RPMI7951 (cell line): ENCODE data around the gene ATAD3A. TPM values are rescaled to one million over a fixed set of nuclear protein-coding genes. Genes with fewer than 3 reads are reported as not detected.
"Not testable (repeated sequence)": the region's sequence is repeated elsewhere in the genome, so short reads cannot be mapped to it uniquely, and the experiment has no call there.

Source experiments
- DNase-seq: peaks from one replicate; pipeline ENCODE4 v3.0.0-alpha.2; 2012; ENCODE audit warnings: low read depth
- total RNA-seq: library from RNA; depleted of rRNA; stranded (reverse); fragments of >200 nt; shearing (Covaris generic); gene quantifications from 2 replicates; pipeline ENCODE4 v1.2.3, GENCODE V29; 2014

ATAD3A gene
- total RNA-seq, 1 experiment from 2014 or later, result 24.9 TPM

DNA sequence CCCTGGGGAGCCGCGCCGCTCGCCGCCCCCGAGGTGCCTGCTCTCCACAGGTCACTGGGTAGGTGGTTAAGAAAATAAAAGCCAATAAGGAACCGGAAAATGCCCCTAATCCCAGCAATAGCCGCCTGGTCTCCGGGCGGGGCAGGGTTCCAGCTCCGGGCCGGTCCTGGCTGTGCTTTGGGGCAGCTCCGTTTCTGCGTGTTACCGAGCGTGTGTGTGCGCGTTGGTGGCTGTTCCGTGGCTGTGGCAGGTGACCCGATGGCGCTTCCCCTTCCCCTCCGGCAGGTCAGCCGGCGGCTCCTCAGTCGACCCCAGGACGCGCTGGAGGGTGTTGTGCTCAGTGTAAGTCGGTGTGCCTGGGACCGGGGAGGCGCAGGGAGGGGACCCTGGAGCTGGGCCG lies 11.3 kb downstream of the ATAD3A start:
- DNase-seq, result not testable (repeated sequence)

DNA sequence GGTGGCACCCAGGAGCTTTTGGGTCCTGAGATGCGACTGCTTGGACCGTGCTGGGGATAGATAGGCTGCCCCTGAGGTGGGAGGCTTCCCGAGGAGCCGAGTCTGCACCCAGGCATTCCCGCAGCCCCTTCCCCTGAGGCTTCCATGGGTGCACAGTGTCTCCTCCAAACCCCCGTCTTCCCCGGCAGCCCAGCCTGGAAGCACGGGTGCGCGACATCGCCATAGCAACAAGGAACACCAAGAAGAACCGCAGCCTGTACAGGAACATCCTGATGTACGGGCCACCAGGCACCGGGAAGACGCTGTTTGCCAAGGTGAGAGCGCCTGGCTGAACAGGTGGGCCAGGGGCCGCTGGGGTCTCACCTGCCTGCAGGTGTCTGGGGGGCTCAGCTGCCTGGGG lies 11.7 kb downstream of the ATAD3A start:
- DNase-seq, result not testable (repeated sequence)

DNA sequence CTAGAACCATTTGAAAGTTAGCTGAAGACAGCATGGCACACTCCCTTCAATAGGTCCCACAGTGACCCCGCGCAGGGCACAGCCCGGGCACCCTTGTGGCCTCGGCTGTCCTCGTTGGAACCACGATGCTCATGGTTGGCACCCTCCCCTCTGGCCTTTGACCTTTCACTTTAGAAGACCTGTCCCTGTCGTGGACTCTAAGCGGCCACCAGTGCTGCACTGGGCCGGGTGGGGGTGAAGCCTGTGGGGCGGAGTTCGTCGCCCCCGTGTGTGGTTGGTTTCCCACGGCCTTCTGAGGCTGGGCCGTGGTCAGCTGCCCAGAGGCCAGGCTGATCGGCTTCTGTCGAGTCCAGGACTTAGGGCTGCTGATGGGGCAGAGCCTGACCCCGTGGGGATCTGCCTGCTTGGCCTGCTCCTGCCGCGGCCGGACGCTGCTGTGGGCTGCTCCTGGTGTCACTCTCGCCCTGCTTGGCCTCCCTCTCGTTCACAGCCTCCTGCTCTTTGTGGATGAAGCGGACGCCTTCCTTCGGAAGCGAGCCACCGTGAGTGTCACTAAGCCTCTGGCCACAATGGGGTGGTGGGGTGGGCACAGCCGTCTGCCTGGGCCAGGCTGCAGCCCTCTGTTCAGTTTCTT lies 12.9 kb downstream of the ATAD3A start:
- not testable (repeated sequence) for DNase-seq

DNA sequence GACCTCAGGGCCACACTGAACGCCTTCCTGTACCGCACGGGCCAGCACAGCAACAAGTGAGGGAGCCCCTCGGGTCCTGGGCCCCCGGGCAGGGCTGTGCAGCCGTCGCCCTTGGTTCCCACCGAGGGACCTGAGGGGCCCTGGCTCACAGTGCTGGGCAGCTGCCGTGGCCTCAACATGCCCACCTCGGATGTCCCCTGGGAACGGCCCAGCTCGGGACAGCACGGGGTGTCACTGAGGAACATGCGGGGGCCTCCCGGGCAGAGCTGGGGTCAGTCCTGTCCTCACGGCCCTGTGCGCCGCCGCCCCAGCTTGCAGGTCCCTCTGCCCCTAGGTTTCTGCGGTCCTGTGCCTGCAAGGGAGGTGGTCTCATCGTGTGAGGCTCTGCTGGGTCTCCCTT lies 14.5 kb downstream of the ATAD3A start:
- not testable (repeated sequence) for DNase-seq

DNA sequence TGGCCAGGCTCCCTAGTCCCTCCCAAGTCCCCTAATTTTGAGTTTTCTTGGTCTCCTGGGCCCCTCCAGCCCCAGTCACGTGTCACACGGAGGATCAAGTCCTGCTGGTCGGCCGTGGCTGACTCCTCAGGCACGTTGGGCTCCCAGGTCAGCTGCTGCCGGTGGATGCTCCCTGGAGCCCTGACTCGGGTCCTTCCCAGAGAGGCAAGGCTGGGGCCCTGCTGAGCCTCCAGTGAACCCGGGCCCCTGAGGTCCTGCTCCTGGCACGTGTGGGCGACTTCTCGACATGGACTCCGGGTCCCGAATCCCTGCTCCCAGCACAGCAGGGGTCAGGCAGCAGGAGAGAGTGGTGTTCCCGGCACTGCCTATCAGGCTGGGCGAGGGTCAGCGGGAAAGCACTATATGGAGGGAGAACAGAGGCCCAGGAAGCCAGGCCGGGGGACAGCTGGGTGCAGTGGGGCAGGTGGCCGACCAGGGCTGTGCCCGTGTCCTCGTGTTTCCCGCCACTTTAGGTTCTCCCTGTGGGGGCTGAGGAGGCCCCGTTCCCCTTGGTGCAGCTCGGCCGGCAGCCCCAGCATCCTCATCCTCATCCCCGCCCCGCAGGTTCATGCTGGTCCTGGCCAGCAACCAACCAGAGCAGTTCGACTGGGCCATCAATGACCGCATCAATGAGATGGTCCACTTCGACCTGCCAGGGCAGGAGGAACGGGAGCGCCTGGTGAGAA lies 15.3 kb downstream of the ATAD3A start:
- no peak for DNase-seq

DNA sequence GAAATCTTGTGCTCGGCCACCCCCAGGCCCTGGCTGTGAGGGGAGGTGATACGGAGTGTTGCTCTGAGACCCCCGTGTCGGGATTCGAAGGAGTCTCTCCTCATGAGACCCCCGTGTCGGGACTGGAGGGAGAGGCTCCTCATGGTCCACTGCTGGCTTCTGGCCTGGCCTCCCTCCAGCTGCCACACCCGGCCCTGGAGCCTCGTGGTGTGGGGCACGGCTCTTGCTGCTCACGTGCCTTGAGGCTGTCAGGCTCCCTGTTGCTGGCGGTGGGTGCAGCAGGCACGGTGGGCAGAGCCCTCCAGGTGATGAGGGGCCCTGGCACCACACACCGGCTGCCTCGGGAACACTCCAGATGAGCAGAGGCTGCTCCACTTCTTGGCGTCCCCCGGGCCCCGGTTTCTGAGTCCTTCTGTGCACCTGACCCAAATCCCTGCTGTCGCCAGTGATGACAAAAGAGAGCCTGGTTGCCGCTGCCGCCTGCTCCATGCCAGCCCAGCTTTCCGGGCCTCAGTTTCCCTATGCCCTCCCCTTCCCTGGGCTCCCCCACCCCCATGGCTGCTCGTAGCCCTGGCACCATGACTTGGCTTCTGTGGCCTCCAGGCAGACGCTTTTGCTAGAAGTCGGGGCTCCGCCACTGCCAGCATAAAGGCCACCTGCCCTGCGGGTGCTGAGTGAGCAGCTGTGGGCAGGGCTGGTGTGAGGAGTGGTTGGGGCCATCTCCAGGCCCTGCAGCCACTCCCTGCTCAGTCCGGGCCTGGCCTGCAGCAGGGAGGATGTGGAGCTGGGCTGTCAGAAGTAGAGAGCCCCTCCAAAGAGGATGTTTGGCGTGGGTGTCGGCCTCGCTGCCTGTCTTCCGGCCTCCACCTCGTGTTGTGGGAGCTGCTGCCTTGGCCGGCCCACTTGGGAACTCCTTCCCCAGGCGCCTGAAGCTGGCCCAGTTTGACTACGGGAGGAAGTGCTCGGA lies 16.6 kb downstream of the ATAD3A start:
- DNase-seq, result no peak

DNA sequence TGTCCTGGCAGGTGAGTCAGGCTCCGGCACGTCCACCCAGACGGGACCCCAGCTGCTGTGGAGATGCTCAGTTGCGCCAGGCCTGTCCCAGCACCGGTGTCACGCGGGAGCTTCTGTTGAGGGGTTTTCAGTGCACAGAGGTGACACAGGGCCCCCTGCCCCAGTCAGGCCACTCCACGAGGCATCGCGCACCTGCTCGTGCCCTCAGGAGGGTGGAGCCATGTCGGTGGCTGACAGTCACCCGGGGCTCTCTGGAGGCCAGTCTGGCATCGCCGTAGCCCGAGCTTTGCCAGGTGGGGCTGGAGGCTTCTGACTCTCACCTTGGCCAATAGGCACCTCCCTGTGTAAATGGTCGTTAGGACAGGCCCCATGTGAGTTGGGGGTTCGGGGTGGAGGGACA lies 17.4 kb downstream of the ATAD3A start:
- DNase-seq, result no peak

DNA sequence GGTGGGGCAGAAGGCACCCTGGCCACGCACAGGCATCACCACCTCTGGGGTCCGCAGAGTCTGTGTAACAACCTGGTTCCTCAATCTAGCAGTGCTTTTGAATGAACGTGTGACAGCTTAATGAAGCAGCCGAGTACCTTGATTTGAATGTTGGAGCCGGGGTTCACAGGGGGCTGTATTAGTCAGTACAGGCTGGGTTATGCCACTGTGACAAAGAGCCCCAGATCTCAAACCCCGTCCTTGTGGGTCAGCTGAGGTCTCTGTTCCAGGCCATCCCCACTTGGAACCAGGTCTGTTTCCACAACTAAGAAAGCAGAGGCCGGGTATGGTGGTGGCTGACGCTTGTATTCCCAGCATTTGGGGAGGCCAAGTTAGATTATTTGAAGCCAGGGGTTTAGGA lies 18.0 kb downstream of the ATAD3A start:
- DNase-seq, result no peak

DNA sequence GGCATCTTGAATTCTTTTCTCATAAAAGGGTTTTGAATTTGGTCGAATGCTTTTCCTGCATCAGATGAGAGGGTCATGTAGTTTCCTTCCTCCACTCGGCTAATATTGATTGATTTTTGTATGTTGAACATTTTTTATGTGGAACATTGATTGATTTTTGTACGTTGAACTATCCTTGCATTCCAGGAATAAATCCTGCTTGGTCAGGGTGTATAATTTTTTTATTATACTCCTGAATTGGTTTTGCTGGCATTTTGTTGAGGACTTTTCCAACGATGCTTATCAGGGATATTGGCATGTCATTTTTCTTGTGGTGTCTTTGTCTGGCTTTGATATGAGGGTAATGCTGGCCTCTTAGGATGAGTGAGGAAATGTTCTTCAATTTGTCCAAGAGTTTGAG lies 20.0 kb downstream of the ATAD3A start:
- DNase-seq, result no peak

DNA sequence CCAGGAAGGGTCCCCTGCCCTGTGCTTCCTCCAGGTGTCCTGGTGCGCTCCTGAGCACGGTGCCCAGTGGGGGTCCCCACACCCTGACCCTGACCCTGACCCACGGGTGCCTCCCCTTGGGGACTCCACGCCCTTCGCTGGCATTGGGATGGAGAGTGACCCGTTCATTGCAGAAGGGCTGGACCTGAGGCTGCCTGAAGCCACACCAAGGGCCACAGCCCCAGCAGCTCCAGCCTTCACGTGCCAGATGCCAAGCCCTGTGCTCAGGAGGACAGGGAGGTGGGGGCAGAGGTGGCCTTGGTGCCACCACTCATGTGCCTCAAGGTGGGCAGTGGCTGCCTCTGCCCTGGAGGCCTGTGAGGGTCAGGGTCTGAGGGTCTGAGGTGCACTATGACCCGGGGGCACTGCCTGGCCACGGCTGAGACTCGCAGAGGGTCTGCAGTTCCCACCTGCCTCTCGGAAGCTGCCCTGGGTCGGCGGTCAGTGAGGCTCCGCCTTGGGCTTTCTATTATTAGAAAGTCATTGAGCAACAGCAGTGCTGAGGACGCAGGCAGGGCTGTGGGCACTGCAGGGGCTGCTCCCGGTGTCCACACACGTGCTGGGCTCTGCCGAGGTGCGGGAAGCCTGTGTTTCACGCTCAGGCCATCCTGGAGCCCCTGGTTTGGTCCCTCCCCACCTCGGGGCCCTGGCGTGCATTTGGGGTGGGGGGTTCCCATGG lies 21.4 kb downstream of the ATAD3A start:
- not testable (repeated sequence) for DNase-seq

DNA sequence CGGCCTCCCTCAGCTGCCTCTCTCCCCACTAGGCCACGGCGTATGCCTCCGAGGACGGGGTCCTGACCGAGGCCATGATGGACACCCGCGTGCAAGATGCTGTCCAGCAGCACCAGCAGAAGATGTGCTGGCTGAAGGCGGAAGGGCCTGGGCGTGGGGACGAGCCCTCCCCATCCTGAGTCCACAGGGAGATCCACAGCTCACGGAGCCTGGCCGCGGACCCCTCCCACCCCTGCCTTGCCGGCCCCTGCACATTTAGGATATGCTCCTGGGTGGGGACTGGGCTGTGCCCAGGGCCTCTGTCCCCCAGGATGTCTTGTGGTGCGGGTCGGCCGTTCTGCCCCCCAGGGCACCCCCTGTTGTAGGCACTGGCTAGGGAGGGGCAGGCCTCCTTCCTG lies 21.9 kb downstream of the ATAD3A start:
- not testable (repeated sequence) for DNase-seq

DNA sequence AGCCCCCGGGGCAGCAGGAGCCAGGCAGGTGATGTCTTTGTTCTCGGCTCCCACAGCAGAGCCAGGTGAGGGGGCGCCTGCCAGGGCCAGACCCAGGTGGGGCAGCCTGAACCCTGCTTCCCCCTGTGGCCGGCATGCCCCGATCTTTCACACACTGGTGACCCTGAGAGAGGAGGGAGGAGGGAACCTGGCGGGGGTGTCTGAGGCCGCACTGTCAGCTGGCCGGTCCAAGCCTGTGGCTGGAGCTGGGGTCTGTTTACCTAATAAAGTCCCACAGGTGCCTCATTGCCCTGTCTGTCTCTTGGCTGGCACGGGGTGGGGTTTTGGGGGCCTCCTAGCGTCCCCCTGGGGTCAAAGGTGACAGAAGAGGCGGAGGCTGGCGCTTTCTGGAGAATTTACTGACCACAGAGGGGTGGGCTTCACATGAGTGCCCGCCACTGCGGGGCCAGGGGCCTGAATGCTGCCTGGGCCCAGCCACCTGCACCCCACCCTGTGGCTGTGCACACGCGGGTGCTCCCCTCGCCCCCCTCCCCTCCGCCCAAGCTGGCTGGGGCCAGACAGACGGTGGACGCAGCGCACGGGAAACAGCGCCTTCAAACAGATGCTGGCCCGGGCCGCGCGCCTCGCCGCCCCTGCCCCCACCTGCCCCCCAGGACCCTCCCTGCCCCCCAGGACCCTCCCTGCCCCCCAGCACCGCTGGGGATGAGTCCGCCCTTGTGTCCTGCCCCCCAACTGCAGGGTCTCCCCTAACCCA lies 22.6 kb downstream of the ATAD3A start:
- DNase-seq, result no peak

DNA sequence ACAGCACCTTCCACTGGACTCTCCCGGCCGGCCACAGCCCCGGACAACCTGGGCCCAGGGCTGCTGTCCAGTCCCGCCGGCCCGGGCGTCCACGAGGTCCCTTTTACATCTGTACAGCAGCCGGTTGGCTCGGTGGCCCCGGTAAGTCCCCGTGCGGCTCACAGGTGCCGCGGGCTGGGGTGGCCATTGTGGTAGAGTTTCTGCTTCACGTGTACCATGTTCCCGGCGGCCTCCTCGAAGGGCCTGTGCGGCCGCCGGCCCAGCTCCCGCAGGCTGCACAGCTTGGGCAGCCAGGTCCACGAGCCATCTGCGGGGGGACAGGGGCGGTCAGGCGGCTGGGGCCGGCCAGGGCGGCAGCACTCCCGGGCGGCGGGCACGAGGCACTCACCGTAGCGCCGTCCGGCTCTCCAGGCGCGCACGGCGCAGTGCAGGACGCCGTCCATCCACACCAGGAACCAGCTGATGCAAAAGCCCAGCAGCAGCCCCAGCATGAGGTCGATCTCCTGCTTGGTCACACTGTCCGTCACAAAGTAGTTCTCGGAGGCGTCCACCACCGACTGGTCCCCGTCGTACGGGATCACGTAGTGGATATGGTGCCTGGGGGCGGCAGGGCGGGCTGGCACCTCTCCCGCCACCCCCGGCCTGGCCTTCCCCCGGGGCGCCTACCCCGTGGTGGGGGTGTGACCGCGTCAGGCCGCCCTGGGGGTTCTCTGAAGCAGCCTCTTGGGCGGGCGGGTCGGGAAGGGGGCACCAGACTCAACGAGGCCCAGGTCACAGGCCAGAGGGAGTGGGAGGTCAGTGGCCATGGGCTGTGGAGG lies 23.4 kb downstream of the ATAD3A start:
- no peak for DNase-seq

DNA sequence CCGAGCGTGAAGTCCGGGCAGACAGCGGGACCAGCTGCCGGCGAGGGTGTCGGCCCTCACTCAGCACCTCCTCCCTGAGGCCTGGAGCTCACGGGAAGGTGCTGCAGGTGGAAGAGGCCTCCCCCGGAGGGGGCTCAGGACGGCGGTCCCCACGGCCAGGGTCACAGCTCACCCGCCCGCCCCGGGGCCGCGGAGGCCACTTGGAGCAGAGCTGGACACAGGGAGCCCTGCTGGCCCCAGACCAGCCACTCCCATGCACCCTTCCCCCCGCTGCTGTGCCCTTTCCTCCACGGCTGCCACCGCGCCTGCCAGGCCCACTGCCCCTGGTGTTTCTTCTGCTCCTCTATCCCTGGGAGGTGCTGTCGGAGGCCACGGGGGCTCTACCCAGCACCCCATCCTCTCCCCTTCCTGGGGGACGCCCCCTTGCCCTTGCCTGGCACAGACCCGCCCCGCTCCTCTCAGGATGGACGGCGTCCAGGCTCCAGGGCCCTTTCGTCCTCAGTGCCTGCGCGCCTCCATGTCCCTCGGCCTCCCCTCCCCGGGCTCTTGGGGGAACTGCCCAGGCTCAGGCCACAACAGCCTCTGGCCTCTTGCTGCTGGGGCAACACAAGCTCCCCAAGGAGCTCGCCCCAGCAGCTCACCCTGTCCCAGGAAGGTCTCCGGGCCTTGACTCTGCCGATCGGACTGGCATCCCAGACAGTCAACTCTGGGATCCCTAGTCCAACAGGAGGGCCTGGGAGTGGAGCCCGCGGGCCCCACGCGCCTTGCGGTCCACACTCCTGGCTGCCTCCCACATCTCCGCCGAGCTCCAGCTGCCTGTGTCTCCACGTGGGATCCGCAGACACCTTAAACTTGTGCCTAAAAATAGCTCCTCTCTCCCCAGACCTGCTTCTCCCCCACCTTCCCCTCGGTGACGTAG lies 24.3 kb downstream of the ATAD3A start:
- DNase-seq, result peak; percentile 22

DNA sequence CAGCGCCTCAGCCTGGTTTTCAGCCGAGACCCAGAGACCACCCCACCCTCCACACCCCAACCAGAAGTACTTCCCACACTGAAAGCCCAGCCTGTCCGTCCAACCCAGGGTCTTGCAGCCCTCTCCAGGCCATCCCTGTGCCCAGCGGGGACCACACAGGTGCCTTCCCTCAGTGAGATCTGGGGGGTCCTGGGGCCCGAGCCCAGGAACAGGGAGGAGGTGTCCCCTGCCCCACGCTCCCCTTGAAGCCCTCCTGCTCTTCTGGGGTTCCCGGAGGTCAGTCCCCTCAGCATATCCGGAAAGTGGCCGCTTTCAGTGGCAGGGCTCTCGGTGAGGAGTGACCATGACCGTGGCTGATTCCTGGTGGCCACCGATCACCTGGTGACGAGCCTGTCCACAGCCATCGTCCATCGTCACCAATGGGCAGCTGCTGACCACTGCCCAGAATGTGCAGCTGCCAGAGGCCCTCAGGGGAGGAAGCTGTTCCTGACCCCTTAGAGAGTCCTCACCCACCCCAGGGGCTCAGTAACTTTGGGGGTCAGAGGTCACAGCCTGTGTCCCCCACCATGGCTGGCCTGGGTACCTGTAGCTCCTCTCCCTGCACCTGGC lies 25.1 kb downstream of the ATAD3A start:
- DNase-seq, result no peak

DNA sequence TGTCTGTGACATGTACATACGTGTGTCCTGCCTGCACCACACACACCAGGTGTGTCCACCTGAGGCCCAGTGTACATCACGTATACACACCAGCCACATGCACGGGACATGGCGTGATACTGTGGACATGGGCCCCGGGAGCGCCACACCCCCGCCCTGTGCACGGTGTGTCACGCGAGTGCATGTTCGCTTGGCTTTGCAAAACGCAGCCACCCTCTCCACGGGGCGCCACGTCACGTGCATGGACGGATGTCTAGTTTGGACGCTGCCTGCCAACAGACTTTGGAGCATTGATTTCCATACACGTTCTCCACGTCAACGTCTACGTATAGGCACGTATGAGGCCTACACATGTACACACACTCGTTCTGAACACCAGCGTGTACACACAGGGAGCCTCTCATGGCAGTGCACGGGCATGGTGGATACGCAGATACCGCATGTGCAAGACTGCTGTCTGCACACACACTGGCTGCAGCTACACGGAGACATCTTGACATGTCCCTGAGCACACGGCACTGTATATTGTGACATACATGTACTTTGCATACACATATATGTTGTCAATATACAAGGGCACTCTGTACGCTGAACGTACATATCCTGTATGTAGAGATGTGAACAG lies 25.8 kb downstream of the ATAD3A start:
- DNase-seq, result no peak

DNA sequence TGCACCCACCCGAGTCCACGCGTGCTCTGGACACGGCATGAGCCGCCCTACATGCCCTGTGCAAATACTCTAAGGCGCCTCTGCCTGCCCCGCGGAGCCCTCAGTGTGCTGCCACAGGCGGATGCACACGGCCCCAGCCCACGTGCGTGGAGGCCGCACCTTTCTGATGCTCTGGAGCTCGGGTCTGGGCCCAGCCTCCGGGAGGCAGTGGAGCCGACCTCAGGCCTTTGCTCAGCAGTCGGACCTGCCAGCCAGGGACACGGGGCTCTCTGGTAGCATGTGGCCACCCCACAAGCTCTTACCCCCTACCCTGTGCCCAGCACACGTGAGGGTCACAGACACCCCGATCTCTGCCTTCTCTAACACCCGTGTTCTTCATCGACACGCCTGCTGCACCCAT lies 26.4 kb downstream of the ATAD3A start:
- no peak for DNase-seq

DNA sequence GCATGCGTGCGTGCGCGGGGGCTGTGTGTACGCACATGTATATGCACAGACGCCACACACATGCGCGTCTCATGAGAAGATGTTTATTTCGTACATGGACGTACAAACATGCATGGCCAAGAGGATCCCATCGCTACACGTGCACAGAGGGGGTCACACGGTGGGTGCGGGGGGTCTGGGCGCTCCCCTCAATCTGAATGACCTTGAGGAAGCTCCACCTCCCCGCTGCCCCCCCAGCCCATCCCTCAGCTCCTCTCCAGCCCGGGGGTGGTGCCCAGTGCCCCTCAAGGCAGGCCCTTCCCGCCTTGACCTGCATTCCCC lies 27.0 kb downstream of the ATAD3A start:
- no peak for DNase-seq
